NB4 (cell line): ENCODE measurements around the gene EDAR.
A peak's percentile ranks its signal among the peaks of the same experiment; 100 is the strongest.

Source experiments
- DNase-seq: peaks from one replicate; pipeline ENCODE4 v3.0.0; 2010; ENCODE audit warnings: low read depth
- H3K4me3 ChIP-seq: one replicate; pipeline ENCODE4 v1.5.1; 2011; ENCODE audit warnings: mild to moderate bottlenecking, low read depth, low read length, moderate library complexity
- MYC ChIP-seq: IDR thresholded peaks from 2 replicates; pipeline ENCODE4 v1.6.1; 2011; ENCODE audit warnings: low read depth, low read length
- POLR2A ChIP-seq: IDR thresholded peaks from 2 replicates; pipeline ENCODE4 v1.6.1; 2011; ENCODE audit warnings: mild to moderate bottlenecking; ENCODE audit not compliant: insufficient read length; ENCODE audit errors: extremely low read depth
- TF ChIP-seq, protein P1 (sequence below): IDR thresholded peaks from 2 replicates; pipeline ENCODE4 v1.6.1; 2011; ENCODE audit warnings: low read depth, low read length
- TF ChIP-seq, protein P2 (sequence below): IDR thresholded peaks from one replicate; pipeline ENCODE4 v1.5.1; 2012; ENCODE audit warnings: low read depth, low read length

The EDAR gene

DNA sequence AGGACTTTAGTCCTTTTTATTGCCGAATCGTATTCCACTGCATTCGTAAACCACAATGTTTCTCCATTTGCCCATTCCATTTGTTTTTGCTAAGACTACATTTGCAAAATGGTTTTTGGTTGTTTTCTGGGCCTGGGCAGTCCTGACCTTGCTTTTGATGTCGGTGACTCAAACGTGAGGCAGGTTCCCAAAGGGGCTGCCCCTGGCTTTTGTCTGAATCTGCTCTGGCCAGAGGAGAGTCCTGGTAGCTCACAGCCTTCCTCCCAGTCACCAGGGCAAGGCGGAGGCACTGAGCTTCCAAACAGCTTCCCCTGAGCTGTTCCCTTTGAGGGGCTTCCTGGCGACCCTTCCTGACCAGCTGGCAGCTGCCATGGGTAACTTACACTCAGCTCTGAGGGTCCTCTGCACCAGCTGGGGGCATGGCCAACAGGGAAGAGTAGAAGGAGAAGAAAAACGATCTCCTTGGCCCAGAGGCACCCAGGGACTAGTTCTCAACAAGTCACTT, 47.8 kb downstream of the EDAR start:
- DNase-seq, result no peak
- no peak for TF ChIP-seq MYC
- no peak for TF ChIP-seq POLR2A
- TF ChIP-seq, protein P1, sequence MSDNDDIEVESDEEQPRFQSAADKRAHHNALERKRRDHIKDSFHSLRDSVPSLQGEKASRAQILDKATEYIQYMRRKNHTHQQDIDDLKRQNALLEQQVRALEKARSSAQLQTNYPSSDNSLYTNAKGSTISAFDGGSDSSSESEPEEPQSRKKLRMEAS, result no peak
- TF ChIP-seq, protein P2, sequence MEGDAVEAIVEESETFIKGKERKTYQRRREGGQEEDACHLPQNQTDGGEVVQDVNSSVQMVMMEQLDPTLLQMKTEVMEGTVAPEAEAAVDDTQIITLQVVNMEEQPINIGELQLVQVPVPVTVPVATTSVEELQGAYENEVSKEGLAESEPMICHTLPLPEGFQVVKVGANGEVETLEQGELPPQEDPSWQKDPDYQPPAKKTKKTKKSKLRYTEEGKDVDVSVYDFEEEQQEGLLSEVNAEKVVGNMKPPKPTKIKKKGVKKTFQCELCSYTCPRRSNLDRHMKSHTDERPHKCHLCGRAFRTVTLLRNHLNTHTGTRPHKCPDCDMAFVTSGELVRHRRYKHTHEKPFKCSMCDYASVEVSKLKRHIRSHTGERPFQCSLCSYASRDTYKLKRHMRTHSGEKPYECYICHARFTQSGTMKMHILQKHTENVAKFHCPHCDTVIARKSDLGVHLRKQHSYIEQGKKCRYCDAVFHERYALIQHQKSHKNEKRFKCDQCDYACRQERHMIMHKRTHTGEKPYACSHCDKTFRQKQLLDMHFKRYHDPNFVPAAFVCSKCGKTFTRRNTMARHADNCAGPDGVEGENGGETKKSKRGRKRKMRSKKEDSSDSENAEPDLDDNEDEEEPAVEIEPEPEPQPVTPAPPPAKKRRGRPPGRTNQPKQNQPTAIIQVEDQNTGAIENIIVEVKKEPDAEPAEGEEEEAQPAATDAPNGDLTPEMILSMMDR, result no peak
- no peak overlapping the region for H3K4me3 ChIP-seq

DNA sequence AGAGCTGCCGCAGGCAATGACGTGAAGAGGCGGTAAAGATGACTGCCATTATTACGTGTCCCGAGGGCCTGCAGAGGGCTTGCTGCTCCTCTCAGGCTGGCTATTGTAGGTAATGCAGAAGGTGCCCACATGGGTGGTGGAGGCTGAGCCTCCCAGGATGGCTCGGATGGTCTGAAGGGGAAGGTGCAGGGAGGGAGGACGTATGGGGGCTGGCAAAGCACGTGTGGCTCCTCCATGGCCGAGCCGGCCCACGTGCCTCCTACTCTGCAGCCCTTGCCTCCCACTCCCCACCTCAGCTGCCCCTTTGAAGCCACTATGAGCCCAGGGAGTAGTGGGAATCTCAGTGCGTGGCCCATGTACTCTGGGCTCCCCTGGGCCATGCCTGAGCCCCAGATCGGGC, 48.9 kb downstream of the EDAR start:
- DNase-seq, result no peak
- H3K4me3 ChIP-seq, result no peak overlapping the region
- TF ChIP-seq, protein P1, result no peak
- TF ChIP-seq POLR2A (no peak), MYC (no peak)
- TF ChIP-seq, protein P2, result no peak

DNA sequence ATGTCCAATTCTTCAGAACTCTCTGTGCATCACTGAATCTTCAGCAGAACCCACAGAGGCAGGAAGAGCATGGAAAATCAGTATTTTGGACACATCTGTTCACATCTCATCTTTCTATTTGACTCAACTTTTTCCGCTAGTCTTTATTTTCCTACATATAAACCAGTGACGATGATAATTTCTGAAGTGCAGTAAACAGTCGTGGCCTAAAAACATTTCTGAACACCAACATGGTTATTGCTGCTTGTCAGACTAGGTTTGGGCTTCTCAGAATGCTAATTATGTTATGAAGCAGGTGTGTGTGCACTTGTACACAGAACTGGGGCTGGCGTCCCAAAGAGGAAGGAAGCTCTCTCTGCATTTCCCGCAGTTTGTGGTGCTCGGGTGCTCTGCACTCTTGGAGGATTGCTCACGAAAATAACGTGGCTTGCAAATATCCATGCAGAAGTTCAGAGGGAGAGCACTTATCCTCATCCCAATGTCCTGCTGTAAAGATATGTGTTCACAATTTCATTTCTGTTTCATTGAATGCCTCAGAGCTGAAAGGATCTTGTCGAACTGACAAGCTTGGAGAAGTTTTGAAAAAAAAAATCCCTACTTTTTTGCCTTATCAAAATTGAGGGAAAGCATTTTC, 50.8 kb downstream of the EDAR start:
- H3K4me3 ChIP-seq, result no peak overlapping the region
- DNase-seq, result peak; percentile 44
- TF ChIP-seq, protein P2, result no peak

DNA sequence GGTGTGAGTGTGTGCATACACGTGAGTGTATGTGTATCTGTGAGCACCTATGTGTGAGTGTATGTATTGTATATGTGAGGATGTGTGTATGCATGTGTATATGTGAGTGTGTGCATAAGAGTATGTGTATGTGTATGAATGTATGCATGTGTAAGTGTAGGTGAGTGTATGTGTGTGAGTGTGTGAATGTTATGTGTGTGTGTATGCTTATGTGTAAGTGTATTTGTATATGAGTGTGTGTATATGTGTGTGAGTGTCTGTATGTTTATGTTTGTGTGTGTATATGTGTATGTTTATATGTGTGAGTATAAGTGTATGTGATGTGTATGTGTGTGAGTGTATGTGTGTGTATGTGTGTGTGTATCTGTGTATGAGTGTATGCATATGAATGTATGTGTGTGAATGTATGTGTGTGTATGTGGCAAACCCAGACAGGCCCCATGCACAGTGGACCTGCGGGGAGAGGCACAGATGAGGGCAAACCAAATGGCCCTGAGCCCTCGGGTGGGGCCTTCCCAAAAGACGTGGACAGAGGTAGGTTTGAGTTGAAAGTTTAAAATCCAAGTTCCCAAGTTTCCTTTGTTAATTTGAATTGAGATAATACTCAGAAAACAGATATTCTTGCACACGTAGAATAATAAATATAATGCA, 51.5 kb downstream of the EDAR start:
- DNase-seq, result no peak
- TF ChIP-seq POLR2A (no peak), MYC (no peak)
- TF ChIP-seq, protein P2, result no peak
- TF ChIP-seq, protein P1, result no peak
- no peak overlapping the region for H3K4me3 ChIP-seq

DNA sequence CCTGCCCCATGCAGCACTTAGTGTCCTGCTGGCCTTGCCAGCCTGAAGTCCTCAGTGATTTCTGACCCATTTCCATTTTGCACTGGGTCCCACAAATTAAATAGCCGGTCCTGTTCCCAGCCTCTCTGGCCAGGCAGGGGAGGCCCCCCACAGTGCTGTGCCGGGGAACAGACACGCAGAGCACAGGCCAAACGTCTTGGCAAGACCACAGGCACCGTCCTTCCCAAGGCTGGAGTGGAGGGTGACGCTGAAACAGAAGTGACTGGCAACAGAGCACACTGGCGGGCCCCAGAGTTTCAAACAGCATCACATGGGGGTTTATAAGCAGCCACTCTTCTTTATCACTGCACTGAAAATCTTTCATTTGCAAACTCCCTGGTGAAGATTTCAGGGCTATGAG, 52.2 kb downstream of the EDAR start:
- no peak overlapping the region for H3K4me3 ChIP-seq
- TF ChIP-seq POLR2A (no peak), MYC (no peak)
- TF ChIP-seq, protein P1, result no peak
- TF ChIP-seq, protein P2, result no peak
- DNase-seq, result no peak
